NCI-H1436 (cell line): Measurements from ENCODE around the gene MNT.
"Not testable (repeated sequence)": the region's sequence is repeated elsewhere in the genome, so short reads cannot be mapped to it uniquely, and the experiment has no call there.

ENCODE experiments used
- DNase-seq: peaks from one replicate; lab custom pipeline; 2025; lab: John Stamatoyannopoulos, UW

MNT gene

DNA sequence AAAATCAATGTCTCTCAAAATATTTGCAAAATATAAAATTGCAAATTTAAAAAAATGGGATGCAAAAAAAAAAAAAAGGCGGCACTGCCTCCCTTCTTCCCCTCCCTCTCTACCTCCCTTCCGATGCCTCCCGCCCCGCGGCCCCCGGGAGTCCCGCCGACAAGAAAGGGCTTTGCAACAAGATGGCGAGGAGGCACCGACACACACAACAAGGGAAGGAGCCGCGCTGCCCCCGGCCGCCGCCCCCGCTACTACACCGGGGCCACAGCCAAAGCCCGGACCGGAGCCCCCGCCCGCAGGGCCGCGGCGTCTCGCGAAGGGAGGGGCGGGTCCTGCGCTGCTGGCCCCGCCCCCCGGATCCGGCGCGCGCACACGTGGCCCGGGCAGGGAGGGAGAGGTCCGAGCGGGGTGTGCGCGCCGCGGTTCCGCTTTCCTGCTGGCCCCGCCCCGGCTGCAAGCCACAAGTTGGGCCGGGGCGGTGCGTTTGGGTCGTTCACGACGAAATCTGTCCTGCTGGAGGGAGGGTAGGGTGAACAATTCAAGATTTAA, at the start of gene MNT:
Gene MNT, minus strand, starts transcription at position 184 of the 549 bp plus-strand sequence. CDS start 348 bp downstream, outside the sequence.
- peak; percentile 93 for DNase-seq

- DNase-seq, result no peak
Observed at GRCh38 chr17:2450016-2450650, 49.3 kb upstream of the MNT start.

GRCh38 chr17:2449486-2449885, 48.6 kb upstream of the MNT start:
- no peak for DNase-seq

DNA sequence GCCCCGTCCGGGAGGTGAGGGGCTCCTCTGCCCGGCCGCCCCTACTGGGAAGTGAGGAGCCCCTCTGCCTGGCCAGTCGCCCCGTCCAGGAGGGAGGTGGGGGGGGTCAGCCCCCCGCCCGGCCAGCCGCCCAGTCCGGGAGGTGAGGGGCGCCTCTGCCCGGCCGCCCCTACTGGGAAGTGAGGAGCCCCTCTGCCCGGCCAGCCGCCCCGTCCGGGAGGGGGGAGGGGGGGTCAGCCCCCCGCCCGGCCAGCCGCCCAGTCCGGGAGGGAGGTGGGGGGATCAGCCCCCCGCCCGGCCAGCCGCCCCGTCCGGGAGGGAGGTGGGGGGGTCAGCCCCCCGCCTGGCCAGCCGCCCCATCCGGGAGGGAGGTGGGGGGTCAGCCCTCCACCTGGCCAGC, 46.6 kb upstream of the MNT start:
- DNase-seq, result not testable (repeated sequence)

GRCh38 chr17:2445638-2446037, 44.8 kb upstream of the MNT start:
- no peak for DNase-seq

- no peak for DNase-seq
Observed at GRCh38 chr17:2444382-2444781, 43.5 kb upstream of the MNT start.

DNA sequence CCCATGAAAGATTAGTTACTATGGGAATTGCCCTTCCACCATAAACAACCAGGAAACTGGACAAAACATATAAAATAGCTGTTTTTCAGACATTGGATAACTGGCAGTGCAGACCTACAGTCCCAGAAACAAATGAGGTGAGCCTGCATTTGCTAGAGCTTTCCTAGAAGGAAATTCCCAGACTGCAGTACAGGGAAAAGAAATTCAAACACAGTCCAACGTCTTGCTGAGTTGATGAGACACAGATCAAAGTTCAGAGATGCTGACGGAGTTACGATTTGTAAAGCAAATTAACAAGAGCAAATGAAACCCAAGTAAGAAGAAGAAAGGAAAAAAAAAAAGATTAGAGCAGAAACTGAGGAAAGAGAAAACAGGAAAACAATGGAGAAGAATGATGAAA, 41.3 kb upstream of the MNT start:
- DNase-seq, result no peak

DNA sequence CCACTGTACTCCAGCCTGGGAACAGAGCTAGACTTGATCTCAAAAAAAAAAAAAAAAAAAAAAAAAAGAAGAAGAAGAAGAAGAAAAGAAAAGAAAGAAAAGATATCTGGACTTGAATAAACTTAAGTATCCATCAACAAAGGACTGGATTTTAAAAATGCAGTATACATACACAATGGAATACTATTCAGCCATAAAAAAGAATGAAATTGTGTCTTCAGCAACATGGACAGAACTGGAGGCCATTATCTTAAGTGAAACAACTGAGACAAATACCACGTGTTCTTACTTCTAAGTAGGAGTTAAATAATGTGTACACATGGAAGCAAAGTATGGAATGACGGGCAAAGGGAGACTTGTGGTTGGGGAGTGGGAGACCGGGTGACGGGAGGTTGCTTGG, 40.1 kb upstream of the MNT start:
- DNase-seq, result no peak

DNA sequence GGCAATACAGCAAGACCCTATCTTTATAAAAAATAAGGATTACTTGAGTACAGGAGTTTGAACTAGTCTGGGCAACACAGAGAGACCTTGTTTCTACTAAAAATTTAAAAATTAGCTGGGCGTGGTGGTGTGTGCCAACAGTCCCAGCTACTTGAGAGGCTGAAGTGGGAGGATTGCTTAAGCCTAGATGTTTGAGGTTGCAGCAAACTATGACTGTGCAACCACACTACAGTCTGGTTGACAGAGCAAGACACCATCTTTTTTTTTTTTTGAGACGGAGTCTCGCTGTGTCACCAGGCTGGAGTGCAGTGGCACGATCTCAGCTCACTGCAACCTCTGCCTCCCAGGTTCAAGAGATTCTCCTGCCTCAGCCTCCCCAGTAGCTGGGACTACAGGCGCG, 39.1 kb upstream of the MNT start:
- not testable (repeated sequence) for DNase-seq

DNA sequence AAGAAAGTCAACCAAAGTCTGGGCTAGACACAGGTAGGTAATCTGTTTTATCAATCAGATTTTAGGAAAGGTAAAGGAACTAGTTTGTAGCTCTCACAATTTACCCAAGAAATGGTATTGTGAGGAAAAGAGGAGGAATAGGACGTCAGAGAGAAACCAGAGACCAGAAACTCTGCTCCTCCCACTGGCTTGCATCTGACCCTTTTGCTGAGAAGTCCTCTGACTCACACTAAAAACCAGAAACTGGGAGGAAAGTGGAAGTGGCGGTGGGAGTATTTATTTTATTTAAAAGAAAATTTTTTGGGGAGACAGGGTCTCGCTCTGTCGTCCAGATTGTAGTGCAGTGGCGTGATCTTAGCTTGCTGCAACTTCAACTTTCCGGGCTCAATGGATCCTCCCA, 38.0 kb upstream of the MNT start:
- DNase-seq, result no peak

- peak; percentile 72 for DNase-seq
Observed at GRCh38 chr17:2436316-2436905, 35.6 kb upstream of the MNT start.

GRCh38 chr17:2435862-2436261, 35.0 kb upstream of the MNT start:
- peak; percentile 88 for DNase-seq

- peak; percentile 88 for DNase-seq
Observed at GRCh38 chr17:2435181-2435741, 34.4 kb upstream of the MNT start.

DNA sequence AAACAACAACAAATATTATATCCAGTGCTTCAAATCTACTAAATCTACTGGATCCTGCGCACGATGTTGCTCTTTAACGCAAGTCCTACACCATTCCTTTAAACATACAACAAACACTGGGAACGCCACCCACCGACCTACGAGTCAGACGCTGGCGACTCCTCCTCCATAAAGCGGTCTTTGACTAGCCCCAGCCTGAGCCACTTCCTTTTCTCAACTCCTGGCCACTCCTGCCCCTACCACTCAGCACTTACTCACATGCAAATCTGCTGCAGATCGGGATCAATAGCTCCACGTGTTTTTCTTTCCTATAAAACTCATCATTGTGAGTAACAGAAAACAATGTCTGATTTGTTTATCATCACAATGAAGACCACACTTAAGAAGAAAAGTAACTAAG, 32.8 kb upstream of the MNT start:
- DNase-seq, result no peak

GRCh38 chr17:2427910-2428309, 27.1 kb upstream of the MNT start:
- DNase-seq, result no peak

DNA sequence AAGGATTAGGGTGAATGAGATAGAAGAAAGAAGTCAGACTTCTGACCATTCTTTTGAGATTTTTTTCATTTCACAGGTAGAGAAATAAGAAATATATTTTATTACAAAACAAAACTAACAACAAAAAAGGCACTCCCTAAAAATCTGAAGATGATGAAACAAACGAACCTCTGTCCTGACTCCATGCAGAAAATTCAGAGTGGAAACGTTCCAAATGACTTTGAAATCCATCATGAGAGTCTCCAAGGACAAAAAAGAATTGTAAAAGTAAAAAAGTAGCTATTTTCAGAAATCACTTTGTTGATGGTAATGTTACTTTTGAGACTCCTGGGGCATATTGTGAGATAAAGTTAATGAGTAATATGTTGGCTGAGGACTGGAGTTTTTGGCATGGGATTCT, 26.4 kb upstream of the MNT start:
- DNase-seq, result no peak

GRCh38 chr17:2423271-2423670, 22.4 kb upstream of the MNT start:
- peak; percentile 34 for DNase-seq

GRCh38 chr17:2421315-2422147, 20.7 kb upstream of the MNT start:
- DNase-seq, result peak; percentile 47

- DNase-seq, result no peak
Observed at GRCh38 chr17:2420176-2420575, 19.3 kb upstream of the MNT start.

- no peak for DNase-seq
Observed at GRCh38 chr17:2419486-2419885, 18.6 kb upstream of the MNT start.

GRCh38 chr17:2418572-2418971, 17.7 kb upstream of the MNT start:
- no peak for DNase-seq

DNA sequence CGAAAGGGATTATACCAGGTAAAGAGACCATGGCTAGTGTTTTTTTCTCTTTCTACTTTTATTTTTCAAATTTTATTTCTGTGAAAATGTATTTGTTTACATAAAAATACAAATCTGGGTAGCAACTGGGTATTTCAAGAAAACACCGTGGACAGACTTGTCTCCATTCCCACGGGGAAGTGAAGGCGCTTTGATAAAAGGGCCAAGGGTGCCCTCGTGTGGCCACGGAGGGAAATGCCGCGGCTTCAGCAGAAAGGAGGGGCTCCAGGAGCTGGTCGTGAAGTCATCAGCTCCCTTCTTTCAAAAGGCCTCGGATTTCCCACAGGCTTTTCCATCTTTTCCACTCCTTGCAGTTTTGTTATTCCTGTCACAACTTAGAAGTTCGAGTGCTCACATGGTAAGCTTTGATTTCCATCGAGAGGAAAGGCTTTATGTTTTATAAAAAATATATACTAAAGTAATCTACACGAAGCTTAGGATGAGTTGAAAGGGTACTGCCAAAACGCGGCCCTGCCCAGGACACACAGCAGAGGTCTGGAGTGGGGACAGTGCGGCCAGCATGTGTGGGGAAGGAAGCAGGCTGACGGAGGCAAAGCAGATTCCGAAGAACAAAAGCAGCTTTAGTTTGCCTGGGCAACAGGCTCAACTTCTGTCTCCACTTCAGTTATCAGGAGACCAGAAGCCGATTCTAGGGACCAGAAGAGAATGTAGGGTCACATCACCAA, 15.3 kb upstream of the MNT start:
- peak; percentile 86 for DNase-seq
